Dendritic cell treated with granulocyte-macrophage colony-stimulating factor and Interleukin-4, amounts not matched to agents 40 ng/mL and 50 ng/mL, for 4 days (primary cell): Measurements from ENCODE around the gene F7.
"Not testable (repeated sequence)": the region's sequence is repeated elsewhere in the genome, so short reads cannot be mapped to it uniquely, and the experiment has no call there.

ENCODE experiments used
- H3K27ac Mint-ChIP-seq: one replicate; pipeline ENCODE4 v1.8.0; 2022; ENCODE audit warnings: mild to moderate bottlenecking, mixed read lengths
- H3K27me3 Mint-ChIP-seq: one replicate; pipeline ENCODE4 v1.8.0; 2022; ENCODE audit warnings: mild to moderate bottlenecking, mixed read lengths
- H3K36me3 Mint-ChIP-seq: one replicate; pipeline ENCODE4 v1.8.0; 2022; ENCODE audit warnings: low read depth, mixed read lengths
- H3K4me1 Mint-ChIP-seq: one replicate; pipeline ENCODE4 v1.8.0; 2022; ENCODE audit warnings: low read depth, mixed read lengths
- H3K4me3 Mint-ChIP-seq: one replicate; pipeline ENCODE4 v1.8.0; 2022; ENCODE audit warnings: mild to moderate bottlenecking, moderate library complexity, mixed read lengths
- H3K9me3 Mint-ChIP-seq: one replicate; pipeline ENCODE4 v1.8.0; 2022; ENCODE audit warnings: mixed read lengths
- intact Hi-C: fragments of 100-400 bp; cut with micrococcal nuclease; formaldehyde crosslinking; loops from one replicate; pipeline ENCODE4 v1.15.0; 2022

The F7 gene

GRCh38 chr13:113105032-113105920 is at the start of gene F7:
F7 (plus strand) TSS chr13:113105791; CDS start chr13:113105842, 51 bp downstream.
- peaks cover 20% of the 10 kb centered on the region for H3K27me3 Mint-ChIP-seq
- H3K27ac Mint-ChIP-seq, result no peak within 1 kb of the TSS
- H3K4me1 Mint-ChIP-seq, result no peaks in the 10 kb centered on the region
- no peak within 1 kb of the TSS for H3K4me3 Mint-ChIP-seq
- H3K9me3 Mint-ChIP-seq, result no peaks in the 10 kb centered on the region
- intact Hi-C loops, result no loop called here
- no peaks in the 10 kb centered on the region for H3K36me3 Mint-ChIP-seq

- Mint-ChIP-seq H3K4me3 (no peak overlapping the region), H3K9me3 (no peaks in the 10 kb centered on the region), H3K27ac (no peak overlapping the region), H3K4me1 (no peaks in the 10 kb centered on the region), H3K36me3 (no peaks in the 10 kb centered on the region), H3K27me3 (no peaks in the 10 kb centered on the region)
- intact Hi-C loops, result no loop called here
Observed at GRCh38 chr13:113057084-113057483, 48.5 kb upstream of the F7 start.

GRCh38 chr13:113057559-113057958 is 48.0 kb upstream of the F7 start:
- H3K27me3 Mint-ChIP-seq, H3K36me3 Mint-ChIP-seq, H3K9me3 Mint-ChIP-seq, H3K4me1 Mint-ChIP-seq, H3K27ac Mint-ChIP-seq, intact Hi-C loops, H3K4me3 Mint-ChIP-seq: not testable (repeated sequence)

DNA sequence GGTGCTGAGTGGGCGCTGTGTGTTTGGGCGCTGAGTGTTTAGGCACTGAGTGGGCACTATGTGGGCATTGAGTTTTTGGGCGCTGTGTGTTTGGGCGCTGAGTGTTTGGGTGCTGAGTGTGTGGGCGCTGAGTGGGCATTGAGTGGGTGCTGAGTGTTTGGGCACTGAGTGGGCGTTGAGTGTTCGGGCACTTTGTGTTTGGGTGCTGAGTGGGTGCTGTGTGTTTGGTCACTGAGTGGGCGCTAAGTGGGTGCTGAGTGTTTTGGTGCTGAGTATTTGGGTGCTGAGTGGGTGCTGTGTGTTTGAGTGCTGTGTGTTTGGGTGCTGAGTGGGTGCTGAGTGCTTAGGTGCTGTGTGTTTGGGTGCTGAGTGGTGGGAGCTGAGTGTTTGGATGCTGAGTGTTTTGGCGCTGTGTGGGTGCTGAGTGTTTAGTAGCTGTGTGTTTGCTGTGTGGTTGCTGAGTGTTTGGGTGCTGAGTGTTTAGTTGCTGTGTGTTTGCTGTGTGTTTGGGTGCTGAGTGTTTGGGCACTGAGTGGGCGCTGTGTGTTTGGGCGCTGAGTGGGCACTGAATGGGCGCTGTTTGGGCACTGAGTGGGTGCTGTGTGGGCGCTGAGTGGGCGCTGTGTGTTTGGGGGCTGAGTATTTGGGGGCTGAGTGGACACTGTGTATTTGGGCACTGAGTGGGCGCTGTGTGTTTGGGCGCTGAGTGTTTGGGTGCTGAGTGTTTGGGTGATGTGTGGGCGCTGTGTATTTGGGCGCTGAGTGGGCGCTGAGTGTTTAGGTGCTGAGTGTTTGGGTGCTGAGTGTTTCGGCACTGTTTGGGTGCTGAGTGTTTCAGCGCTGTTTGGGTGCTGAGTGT is 47.2 kb upstream of the F7 start:
- no peaks in the 10 kb centered on the region for H3K4me1 Mint-ChIP-seq
- intact Hi-C loops, result no loop called here
- no peaks in the 10 kb centered on the region for H3K9me3 Mint-ChIP-seq
- H3K36me3 Mint-ChIP-seq, result no peaks in the 10 kb centered on the region
- H3K4me3 Mint-ChIP-seq, result no peak overlapping the region
- H3K27ac Mint-ChIP-seq, result no peak overlapping the region
- H3K27me3 Mint-ChIP-seq, result no peaks in the 10 kb centered on the region

GRCh38 chr13:113058988-113059850 is 46.4 kb upstream of the F7 start:
- no peaks in the 10 kb centered on the region for H3K9me3 Mint-ChIP-seq
- H3K27me3 Mint-ChIP-seq, result no peaks in the 10 kb centered on the region
- no peak overlapping the region for H3K27ac Mint-ChIP-seq
- H3K4me3 Mint-ChIP-seq, result no peak overlapping the region
- intact Hi-C loops, result no loop called here
- no peaks in the 10 kb centered on the region for H3K36me3 Mint-ChIP-seq
- no peaks in the 10 kb centered on the region for H3K4me1 Mint-ChIP-seq

- no peaks in the 10 kb centered on the region for H3K9me3 Mint-ChIP-seq
- H3K4me1 Mint-ChIP-seq, result no peaks in the 10 kb centered on the region
- no peaks in the 10 kb centered on the region for H3K27me3 Mint-ChIP-seq
- intact Hi-C loops, result no loop called here
- H3K27ac Mint-ChIP-seq, result no peak overlapping the region
- no peak overlapping the region for H3K4me3 Mint-ChIP-seq
- H3K36me3 Mint-ChIP-seq, result no peaks in the 10 kb centered on the region
Observed at GRCh38 chr13:113059891-113060290, 45.7 kb upstream of the F7 start.

GRCh38 chr13:113060557-113061270 is 44.9 kb upstream of the F7 start:
- intact Hi-C loops, result no loop called here
- H3K27me3 Mint-ChIP-seq, result no peaks in the 10 kb centered on the region
- no peaks in the 10 kb centered on the region for H3K4me1 Mint-ChIP-seq
- no peak overlapping the region for H3K27ac Mint-ChIP-seq
- H3K9me3 Mint-ChIP-seq, result no peaks in the 10 kb centered on the region
- no peaks in the 10 kb centered on the region for H3K36me3 Mint-ChIP-seq
- no peak overlapping the region for H3K4me3 Mint-ChIP-seq

DNA sequence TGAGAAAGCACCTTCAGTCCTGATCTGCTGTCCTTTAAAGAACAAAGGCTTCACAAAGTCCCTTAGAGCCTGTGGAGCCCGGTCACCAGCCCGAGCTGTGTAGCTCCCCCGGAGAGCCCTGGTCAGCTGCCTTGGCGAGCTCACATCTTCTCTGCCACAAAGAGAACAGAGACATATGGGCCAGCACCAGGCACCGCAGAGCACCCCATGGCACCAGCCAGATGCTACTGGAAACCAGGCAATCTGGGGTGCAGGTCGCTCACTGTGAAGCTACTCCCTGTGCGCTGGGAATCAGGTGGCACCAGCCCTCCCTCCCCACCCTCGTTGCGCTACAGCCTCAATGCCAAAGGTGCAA is 44.3 kb upstream of the F7 start:
- Mint-ChIP-seq H3K27me3 (no peaks in the 10 kb centered on the region), H3K4me1 (no peaks in the 10 kb centered on the region), H3K36me3 (no peaks in the 10 kb centered on the region), H3K9me3 (no peaks in the 10 kb centered on the region), H3K4me3 (no peak overlapping the region), H3K27ac (no peak overlapping the region)
- intact Hi-C loops, result no loop called here

- Mint-ChIP-seq H3K36me3 (no peaks in the 10 kb centered on the region), H3K4me3 (no peak overlapping the region), H3K9me3 (no peaks in the 10 kb centered on the region), H3K27me3 (no peaks in the 10 kb centered on the region), H3K4me1 (no peaks in the 10 kb centered on the region), H3K27ac (no peak overlapping the region)
- intact Hi-C loops, result no loop called here
Observed at GRCh38 chr13:113061796-113062425, 43.7 kb upstream of the F7 start.

GRCh38 chr13:113062691-113063090 is 42.9 kb upstream of the F7 start:
- Mint-ChIP-seq H3K9me3 (no peaks in the 10 kb centered on the region), H3K27ac (no peak overlapping the region), H3K36me3 (no peaks in the 10 kb centered on the region), H3K4me1 (no peaks in the 10 kb centered on the region), H3K27me3 (no peaks in the 10 kb centered on the region), H3K4me3 (no peak overlapping the region)
- intact Hi-C loops, result no loop called here

DNA sequence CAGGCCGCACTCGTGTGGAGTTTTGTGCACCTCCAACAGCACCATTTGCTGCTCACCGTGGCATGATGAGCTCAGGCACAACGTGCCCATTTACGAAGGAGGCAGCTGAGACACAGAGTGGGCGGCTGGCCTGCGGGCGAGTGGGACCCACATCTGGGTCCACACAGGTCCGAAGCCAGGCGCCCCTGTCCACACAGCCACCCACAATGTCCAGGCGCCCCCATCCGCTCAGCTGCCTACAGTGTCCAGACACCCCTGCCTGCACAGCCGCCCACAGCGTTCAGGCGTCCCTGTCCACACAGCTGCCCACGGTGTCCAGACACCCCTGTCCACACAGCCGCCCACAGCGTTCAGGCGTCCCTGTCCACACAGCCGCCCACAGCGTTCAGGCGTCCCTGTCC is 42.5 kb upstream of the F7 start:
- H3K27me3 Mint-ChIP-seq, result no peaks in the 10 kb centered on the region
- H3K4me1 Mint-ChIP-seq, result no peaks in the 10 kb centered on the region
- no peak overlapping the region for H3K27ac Mint-ChIP-seq
- H3K36me3 Mint-ChIP-seq, result no peaks in the 10 kb centered on the region
- intact Hi-C loops, result no loop called here
- no peaks in the 10 kb centered on the region for H3K9me3 Mint-ChIP-seq
- H3K4me3 Mint-ChIP-seq, result no peak overlapping the region

GRCh38 chr13:113064000-113064533 is 41.5 kb upstream of the F7 start:
- Mint-ChIP-seq H3K4me1 (no peaks in the 10 kb centered on the region), H3K36me3 (no peaks in the 10 kb centered on the region), H3K4me3 (no peak overlapping the region), H3K27ac (no peak overlapping the region), H3K27me3 (no peaks in the 10 kb centered on the region), H3K9me3 (no peaks in the 10 kb centered on the region)
- intact Hi-C loops, result no loop called here
